HCT116 (cell line): ENCODE results near the gene MED13L. TPM values are rescaled to one million over a fixed set of nuclear protein-coding genes. Genes with fewer than 3 reads are reported as not detected.

Experiments
- ATAC-seq: fragments of 200-7000 bp; cut with Tn5 transposase; 2 replicates; pipeline ENCODE4 v1.9.1; 2020; ENCODE audit warnings: mild to moderate bottlenecking, moderate library complexity
- BruUV-seq: library from RNA; stranded (reverse); fragments of 400-500 nt; replicated peaks from 2 replicates; lab custom pipeline; 2021; lab: Mats Ljungman, UMichigan
- CTCF ChIA-PET: fragments of 300-600 bp; sonication (Branson Sonifier 250); formaldehyde crosslinking; loops from one replicate; lab custom pipeline; 2021; ENCODE audit warnings: antibody characterized with exemption; lab: Charles Lee
- POLR2A ChIA-PET: fragments of 300-600, 350-600 bp; sonication (Branson Sonifier 250); formaldehyde crosslinking; loops from one replicate; lab custom pipeline; 2021; ENCODE audit warnings: antibody characterized with exemption; lab: Charles Lee
- RAD21 ChIA-PET, 2 experiments: fragments of 300-600 bp; sonication (Branson Sonifier 250); formaldehyde crosslinking; loops; one replicate each; lab custom pipeline; 2023; ENCODE audit warnings: low total read pairs in 2 of 2; ENCODE audit not compliant: uncharacterized antibody in 2 of 2, unreplicated experiment in 2 of 2, low non-redundant PET in 1 of 2; lab: Charles Lee
- DNase-seq: peaks from one replicate; pipeline ENCODE4 v3.0.0-alpha.2; 2010; ENCODE audit warnings: low read depth, low spot score
- H2AFZ ChIP-seq: fragments of 200-600 bp; shearing (Covaris generic), sonication (generic); 2 replicates; pipeline ENCODE4 v1.6.1; 2017; ENCODE audit warnings: low read depth, mixed run types, mixed read lengths, antibody characterized with exemption, low read length; ENCODE audit not compliant: poor library complexity, severe bottlenecking
- H3K27ac ChIP-seq: 2 replicates; pipeline ENCODE4 v1.5.1; 2012; ENCODE audit warnings: low read depth, low read length
- H3K27me3 ChIP-seq: fragments of 200-600 bp; sonication (generic); 2 replicates; pipeline ENCODE4 v1.6.1; 2016; ENCODE audit warnings: mixed run types, low read length, mixed read lengths; ENCODE audit not compliant: insufficient read depth
- H3K36me3 ChIP-seq, 2 experiments: fragments of 200-500 bp in 1 of 2; fragments of 200-600 bp in 1 of 2; sonication (Bioruptor generic) in 1 of 2; sonication (generic) in 1 of 2; 2 replicates each; pipeline versions ENCODE4 v1.5.1 to v1.6.1; 2014 to 2016; ENCODE audit warnings: low read length in 2 of 2, inconsistent platforms in 1 of 2, mixed read lengths in 1 of 2, mixed run types in 1 of 2; ENCODE audit not compliant: insufficient read depth in 2 of 2, control insufficient read depth in 1 of 2
- H3K4me1 ChIP-seq, 2 experiments: fragments of 200-600 bp in 1 of 2; sonication (generic) in 1 of 2; 2 replicates each; pipeline versions ENCODE4 v1.5.1 to v1.6.1; 2012 to 2017; ENCODE audit warnings: low read length in 2 of 2, inconsistent platforms in 1 of 2, mild to moderate bottlenecking in 1 of 2, mixed read lengths in 1 of 2, mixed run types in 1 of 2, moderate library complexity in 1 of 2; ENCODE audit not compliant: insufficient read depth in 2 of 2, control insufficient read depth in 1 of 2
- H3K4me2 ChIP-seq: fragments of 200-600 bp; sonication (generic); 2 replicates; pipeline ENCODE4 v1.6.1; 2017; ENCODE audit warnings: mixed run types, low read length, mixed read lengths
- H3K4me3 ChIP-seq, 2 experiments: fragments of 200-600 bp in 1 of 2; sonication (generic) in 1 of 2; replicated peaks in 1 of 2; 2 replicates each; pipeline ENCODE4 v1.5.1; 2011 to 2016; ENCODE audit warnings: low read length in 2 of 2, control low read depth in 1 of 2, low read depth in 1 of 2, mild to moderate bottlenecking in 1 of 2, mixed read lengths in 1 of 2, mixed run types in 1 of 2
- H3K79me2 ChIP-seq: fragments of 200-600 bp; sonication (generic); 2 replicates; pipeline ENCODE4 v1.6.1; 2017; ENCODE audit warnings: mild to moderate bottlenecking, mixed run types, low read length, moderate library complexity, mixed read lengths; ENCODE audit not compliant: insufficient read depth
- H3K9ac ChIP-seq: fragments of 200-600 bp; sonication (generic); 2 replicates; pipeline ENCODE4 v1.6.1; 2016; ENCODE audit warnings: low read length, mixed read lengths
- H3K9me2 ChIP-seq: fragments of 200-600 bp; sonication (generic), shearing (Covaris generic); 2 replicates; pipeline ENCODE4 v1.6.1; 2017; ENCODE audit warnings: mixed run types, mild to moderate bottlenecking, moderate library complexity; ENCODE audit not compliant: insufficient read depth
- H3K9me3 ChIP-seq, 2 experiments: fragments of 200-500 bp in 1 of 2; fragments of 200-600 bp in 1 of 2; sonication (Bioruptor generic) in 1 of 2; sonication (generic) in 1 of 2; 2 replicates each; pipeline ENCODE4 v1.6.1; 2014 to 2017; ENCODE audit warnings: low read length in 2 of 2, mixed read lengths in 2 of 2, inconsistent platforms in 1 of 2, low read depth in 1 of 2, mild to moderate bottlenecking in 1 of 2, mixed run types in 1 of 2, moderate library complexity in 1 of 2; ENCODE audit not compliant: control insufficient read depth in 1 of 2, insufficient read depth in 1 of 2
- H4K20me1 ChIP-seq: fragments of 200-600 bp; sonication (generic), shearing (Covaris generic); 2 replicates; pipeline ENCODE4 v1.6.1; 2017; ENCODE audit warnings: mixed run types, mild to moderate bottlenecking, moderate library complexity; ENCODE audit not compliant: insufficient read depth
- CBX3 ChIP-seq: IDR thresholded peaks from 2 replicates; pipeline ENCODE4 v1.6.1; 2012; ENCODE audit warnings: low read depth
- ELF1 ChIP-seq: IDR thresholded peaks from 2 replicates; pipeline ENCODE4 v1.6.1; 2012; ENCODE audit warnings: low read depth, borderline replicate concordance
- FOSL1 ChIP-seq: IDR thresholded peaks from 2 replicates; pipeline ENCODE4 v1.6.1; 2012; ENCODE audit warnings: low read depth
- intact Hi-C: fragments of 100-400 bp; cut with micrococcal nuclease; formaldehyde crosslinking; loops from 2 replicates; pipeline ENCODE4 v1.10.0; 2022
- total RNA-seq: library from RNA; stranded (reverse); gene quantifications from one replicate; pipeline ENCODE4 v1.2.1, GENCODE V29; 2021; ENCODE audit not compliant: unreplicated experiment
- TF ChIP-seq, protein P1 (sequence below): IDR thresholded peaks from 2 replicates; pipeline ENCODE4 v1.6.1; 2012; ENCODE audit warnings: low read depth
- TF ChIP-seq, protein P2 (sequence below): IDR thresholded peaks from 2 replicates; pipeline ENCODE4 v1.6.1; 2012

Gene MED13L
- total RNA-seq, 1 experiment from 2014 or later, result 176 TPM

DNA sequence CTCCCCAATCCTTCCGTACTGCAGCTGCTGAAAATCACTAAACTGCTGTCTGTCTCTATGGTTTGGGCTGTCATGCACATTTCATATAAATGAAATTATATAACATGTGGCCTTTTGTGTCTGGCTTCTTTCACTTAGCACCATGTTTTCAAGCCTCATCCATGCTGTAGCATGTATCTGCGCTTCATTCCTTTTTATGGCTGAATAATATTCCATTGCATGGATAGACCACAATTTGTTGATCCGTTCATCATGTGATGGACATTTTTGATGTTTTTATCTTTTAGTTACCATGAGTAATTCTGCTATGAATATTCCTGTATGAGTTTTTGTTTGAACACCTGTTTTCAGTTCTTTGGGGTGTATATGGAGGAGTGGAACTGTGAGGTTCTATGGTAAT, 32.6 kb upstream of the MED13L start:
- no peak for DNase-seq
- ChIA-PET POLR2A (no interaction called here), CTCF (no interaction called here), RAD21 (no interaction called here)
- no peaks in the 10 kb centered on the region for H4K20me1 ChIP-seq
- no peaks in the 10 kb centered on the region for H3K4me1 ChIP-seq
- TF ChIP-seq ELF1 (no peak), CBX3 (peak; percentile 41; the same call in 1 of the 2 replicates)
- ATAC-seq, result no peak
- H3K27ac ChIP-seq, result no peak overlapping the region
- no peaks in the 10 kb centered on the region for H3K36me3 ChIP-seq
- no TSS peak for BruUV-seq
- intact Hi-C loops, result no loop called here
- H3K9ac ChIP-seq, result no peak overlapping the region
- no peaks in the 10 kb centered on the region for H3K27me3 ChIP-seq
- H3K4me3 ChIP-seq, result no peak overlapping the region
- H3K4me2 ChIP-seq, result no peak overlapping the region
- no peaks in the 10 kb centered on the region for H3K9me2 ChIP-seq
- peaks cover 0 to 5% of the 10 kb centered on the region in 2 experiments; a peak in 1 of 4 replicates for H3K9me3 ChIP-seq
- H2AFZ ChIP-seq, result no peak overlapping the region
- H3K79me2 ChIP-seq, result no peaks in the 10 kb centered on the region

DNA sequence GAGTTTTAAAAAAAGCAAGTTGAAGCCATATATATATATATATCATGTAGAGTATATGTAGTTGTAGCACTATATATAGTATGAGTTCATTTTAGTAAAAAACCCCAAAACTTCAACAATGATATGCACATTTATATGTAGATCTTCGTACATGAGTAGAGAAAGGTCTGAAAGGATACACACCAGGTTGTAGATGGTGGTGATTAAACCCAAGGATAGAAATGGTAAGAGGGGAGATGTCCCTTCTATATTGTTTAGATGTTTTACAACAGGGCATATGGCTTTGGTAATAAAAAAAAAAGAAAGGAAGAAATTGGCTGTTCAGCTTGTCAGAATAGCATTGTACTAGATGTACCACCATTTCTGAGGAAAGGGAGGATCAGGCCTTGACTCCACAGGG, 31.9 kb upstream of the MED13L start:
- DNase-seq (no peak), ATAC-seq (no peak)
- no peak overlapping the region for H3K27ac ChIP-seq
- intact Hi-C loops, result no loop called here
- no peak overlapping the region for H3K9ac ChIP-seq
- TF ChIP-seq, protein P1, sequence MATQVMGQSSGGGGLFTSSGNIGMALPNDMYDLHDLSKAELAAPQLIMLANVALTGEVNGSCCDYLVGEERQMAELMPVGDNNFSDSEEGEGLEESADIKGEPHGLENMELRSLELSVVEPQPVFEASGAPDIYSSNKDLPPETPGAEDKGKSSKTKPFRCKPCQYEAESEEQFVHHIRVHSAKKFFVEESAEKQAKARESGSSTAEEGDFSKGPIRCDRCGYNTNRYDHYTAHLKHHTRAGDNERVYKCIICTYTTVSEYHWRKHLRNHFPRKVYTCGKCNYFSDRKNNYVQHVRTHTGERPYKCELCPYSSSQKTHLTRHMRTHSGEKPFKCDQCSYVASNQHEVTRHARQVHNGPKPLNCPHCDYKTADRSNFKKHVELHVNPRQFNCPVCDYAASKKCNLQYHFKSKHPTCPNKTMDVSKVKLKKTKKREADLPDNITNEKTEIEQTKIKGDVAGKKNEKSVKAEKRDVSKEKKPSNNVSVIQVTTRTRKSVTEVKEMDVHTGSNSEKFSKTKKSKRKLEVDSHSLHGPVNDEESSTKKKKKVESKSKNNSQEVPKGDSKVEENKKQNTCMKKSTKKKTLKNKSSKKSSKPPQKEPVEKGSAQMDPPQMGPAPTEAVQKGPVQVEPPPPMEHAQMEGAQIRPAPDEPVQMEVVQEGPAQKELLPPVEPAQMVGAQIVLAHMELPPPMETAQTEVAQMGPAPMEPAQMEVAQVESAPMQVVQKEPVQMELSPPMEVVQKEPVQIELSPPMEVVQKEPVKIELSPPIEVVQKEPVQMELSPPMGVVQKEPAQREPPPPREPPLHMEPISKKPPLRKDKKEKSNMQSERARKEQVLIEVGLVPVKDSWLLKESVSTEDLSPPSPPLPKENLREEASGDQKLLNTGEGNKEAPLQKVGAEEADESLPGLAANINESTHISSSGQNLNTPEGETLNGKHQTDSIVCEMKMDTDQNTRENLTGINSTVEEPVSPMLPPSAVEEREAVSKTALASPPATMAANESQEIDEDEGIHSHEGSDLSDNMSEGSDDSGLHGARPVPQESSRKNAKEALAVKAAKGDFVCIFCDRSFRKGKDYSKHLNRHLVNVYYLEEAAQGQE, result no peak
- TF ChIP-seq CBX3 (0 out of 2 replicates have a peak, but pooled peaks have one; percentile 35), FOSL1 (no peak)
- TF ChIP-seq, protein P2, sequence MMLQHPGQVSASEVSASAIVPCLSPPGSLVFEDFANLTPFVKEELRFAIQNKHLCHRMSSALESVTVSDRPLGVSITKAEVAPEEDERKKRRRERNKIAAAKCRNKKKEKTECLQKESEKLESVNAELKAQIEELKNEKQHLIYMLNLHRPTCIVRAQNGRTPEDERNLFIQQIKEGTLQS, result no peak
- H3K9me3 ChIP-seq, result peaks cover 0 to 5% of the 10 kb centered on the region in 2 experiments; a peak in 1 of 4 replicates
- ChIA-PET RAD21 (no interaction called here), CTCF (no interaction called here), POLR2A (no interaction called here)
- H3K9me2 ChIP-seq, result no peaks in the 10 kb centered on the region
- H3K36me3 ChIP-seq, result no peaks in the 10 kb centered on the region
- no peaks in the 10 kb centered on the region for H3K79me2 ChIP-seq
- BruUV-seq, result no TSS peak
- no peak overlapping the region for H2AFZ ChIP-seq
- H3K4me3 ChIP-seq, result no peak overlapping the region
- H3K4me2 ChIP-seq, result no peak overlapping the region
- H4K20me1 ChIP-seq, result no peaks in the 10 kb centered on the region
- no peaks in the 10 kb centered on the region for H3K4me1 ChIP-seq
- H3K27me3 ChIP-seq, result no peaks in the 10 kb centered on the region
